Fibroblast of skin of left quadriceps (primary cell): Measurements from ENCODE around the gene ANKRD31.

Source experiments
- DNase-seq, 2 experiments: peaks; one replicate each; pipeline ENCODE4 v3.0.0-alpha.2; 2013; ENCODE audit warnings: low read depth in 2 of 2

ANKRD31 gene

GRCh38 chr5:75034137-75034739 is 202.4 kb downstream of the ANKRD31 start:
- DNase-seq: no peak

GRCh38 chr5:75031366-75031765 is 205.3 kb downstream of the ANKRD31 start:
- DNase-seq: no peak

GRCh38 chr5:75028090-75028489 is 208.6 kb downstream of the ANKRD31 start:
- no peak for DNase-seq

- no peak for DNase-seq
These were observed 213.1 kb downstream of the ANKRD31 start for GRCh38 chr5:75023368-75024159.

GRCh38 chr5:75021800-75022199 is 214.9 kb downstream of the ANKRD31 start:
- DNase-seq: no peak

GRCh38 chr5:75021219-75021618 is 215.5 kb downstream of the ANKRD31 start:
- no peak for DNase-seq

GRCh38 chr5:75020016-75020656 is 216.5 kb downstream of the ANKRD31 start:
- no peak for DNase-seq

GRCh38 chr5:75018805-75019587 is 217.7 kb downstream of the ANKRD31 start:
- DNase-seq: no peak
